ENCODE measurements around the gene FRAT1. TPM values are rescaled to one million over a fixed set of nuclear protein-coding genes. Genes with fewer than 3 reads are reported as not detected.

Gene FRAT1
- total and polyA plus RNA-seq, 2 experiments from 2014 or later = 14.2 TPM

DNA sequence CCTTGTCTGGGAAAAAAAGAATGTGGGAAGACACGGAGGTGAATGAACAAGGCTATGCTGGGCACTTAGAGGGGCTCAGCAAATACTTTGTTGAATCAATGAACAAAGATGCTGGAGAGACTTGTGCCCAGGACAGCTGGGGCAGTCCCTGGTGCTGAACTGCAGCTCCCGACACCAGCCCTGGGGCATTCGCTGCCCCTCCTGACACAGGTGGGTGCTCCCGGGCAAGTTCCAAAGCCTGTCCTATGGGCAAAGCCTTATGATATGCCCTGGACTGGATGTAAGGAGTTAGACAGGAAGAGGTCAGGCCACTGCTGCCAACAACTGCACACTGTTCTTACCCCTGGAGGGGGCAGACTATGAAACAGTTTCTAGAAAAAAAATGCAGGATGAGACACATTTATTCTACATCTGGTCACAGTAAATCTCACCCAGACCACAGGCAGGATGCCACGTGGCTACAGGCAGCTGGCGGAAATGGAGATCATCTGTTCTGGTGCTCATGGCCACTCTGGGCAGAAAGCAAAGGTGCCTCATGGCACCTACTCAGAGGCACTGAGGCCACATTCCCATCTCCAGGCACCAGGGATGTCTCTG lies 37.3 kb downstream of the FRAT1 start:
- Histone ChIP-seq H3K27ac (no peak overlapping the region), H3K4me1 (ENCODE audit: insufficient read depth) (no peaks in the 10 kb centered on the region), H3K4me3 (no peak overlapping the region), H3K9me2 (replicated peaks; ENCODE audit: insufficient read depth) (no peaks in the 10 kb centered on the region), H3K27me3 (no peaks in the 10 kb centered on the region), H2AFZ (no peak overlapping the region), H3K79me2 (no peaks in the 10 kb centered on the region), H3K9me3 (ENCODE audit: low read depth) (no peaks in the 10 kb centered on the region), H3K4me2 (no peak overlapping the region), H3K36me3 (replicated peaks; ENCODE audit: insufficient read depth, low read depth) (no peaks in the 10 kb centered on the region), H4K20me1 (ENCODE audit: insufficient read depth, poor library complexity, severe bottlenecking) (no peaks in the 10 kb centered on the region)
- WGBS (ENCODE audit: low lambda C conversion rate, missing lambda C conversion rate) = 87% methylated on average over 6 of the region's 6 CpGs
- no peak for DNase-seq (ENCODE audit: low spot score)
- TF ChIP-seq EZH2 (IDR thresholded peaks at IDR 0.05; ENCODE audit: borderline replicate concordance) (no peak), CTCF (IDR thresholded peaks at IDR 0.05; ENCODE audit: poor library complexity) (no peak), EZH2phosphoT487 (IDR thresholded peaks at IDR 0.05; ENCODE audit: low read depth, severe bottlenecking, unreplicated experiment) (no peak)

- Histone ChIP-seq H3K27ac (no peak overlapping the region), H3K27me3 (no peaks in the 10 kb centered on the region)
Observed at GRCh38 chr10:97356918-97357317, 37.8 kb downstream of the FRAT1 start.

GRCh38 chr10:97358349-97358748 lies 39.3 kb downstream of the FRAT1 start:
- Histone ChIP-seq H3K4me1 (ENCODE audit: insufficient read depth) (no peaks in the 10 kb centered on the region), H3K36me3 (replicated peaks; ENCODE audit: insufficient read depth, low read depth) (no peaks in the 10 kb centered on the region), H3K4me2 (no peak overlapping the region)

More at GRCh38 chr10:97356918-97357317, 37.8 kb downstream of the FRAT1 start:
- H4K20me1 ChIP-seq (ENCODE audit: insufficient read depth, poor library complexity, severe bottlenecking) = no peaks in the 10 kb centered on the region
- H3K79me2 ChIP-seq = no peaks in the 10 kb centered on the region
- H3K4me3 ChIP-seq = no peak overlapping the region
- no peaks in the 10 kb centered on the region for H3K36me3 ChIP-seq (replicated peaks; ENCODE audit: insufficient read depth, low read depth)
- WGBS (ENCODE audit: low lambda C conversion rate, missing lambda C conversion rate) = 96% methylated on average over 7 of the region's 7 CpGs
- H3K9me2 ChIP-seq (replicated peaks; ENCODE audit: insufficient read depth) = no peaks in the 10 kb centered on the region
- no peak for DNase-seq (ENCODE audit: low spot score)
- TF ChIP-seq EZH2 (IDR thresholded peaks at IDR 0.05; ENCODE audit: borderline replicate concordance) (no peak), EZH2phosphoT487 (IDR thresholded peaks at IDR 0.05; ENCODE audit: low read depth, severe bottlenecking, unreplicated experiment) (no peak), CTCF (IDR thresholded peaks at IDR 0.05; ENCODE audit: poor library complexity) (no peak)
- H3K4me2 ChIP-seq = no peak overlapping the region
- no peaks in the 10 kb centered on the region for H3K4me1 ChIP-seq (ENCODE audit: insufficient read depth)
- no peaks in the 10 kb centered on the region for H3K9me3 ChIP-seq (ENCODE audit: low read depth)
- H2AFZ ChIP-seq = no peak overlapping the region

More at GRCh38 chr10:97358349-97358748, 39.3 kb downstream of the FRAT1 start:
- Histone ChIP-seq H3K9me2 (replicated peaks; ENCODE audit: insufficient read depth) (no peaks in the 10 kb centered on the region), H3K27me3 (no peaks in the 10 kb centered on the region), H3K4me3 (no peak overlapping the region), H2AFZ (no peak overlapping the region), H4K20me1 (ENCODE audit: insufficient read depth, poor library complexity, severe bottlenecking) (no peaks in the 10 kb centered on the region), H3K27ac (no peak overlapping the region), H3K79me2 (no peaks in the 10 kb centered on the region), H3K9me3 (ENCODE audit: low read depth) (no peaks in the 10 kb centered on the region)
- no peak for DNase-seq (ENCODE audit: low spot score)
- 99% methylated on average over 4 of the region's 4 CpGs for WGBS (ENCODE audit: low lambda C conversion rate, missing lambda C conversion rate)
- no peak for TF ChIP-seq EZH2phosphoT487 (IDR thresholded peaks at IDR 0.05; ENCODE audit: low read depth, severe bottlenecking, unreplicated experiment)
- TF ChIP-seq CTCF (IDR thresholded peaks at IDR 0.05; ENCODE audit: poor library complexity) = no peak
- TF ChIP-seq EZH2 (IDR thresholded peaks at IDR 0.05; ENCODE audit: borderline replicate concordance) = no peak
